AG09319 (cell line): ENCODE results near the gene BDH1.

Experiments
- DNase-seq: peaks from one replicate; pipeline ENCODE4 v3.0.0-alpha.2; 2010; ENCODE audit warnings: low read depth; ENCODE audit errors: extremely low read depth
- CTCF ChIP-seq: IDR thresholded peaks from 2 replicates; pipeline ENCODE4 v1.5.1; 2011; ENCODE audit warnings: low read depth, mild to moderate bottlenecking, inconsistent platforms, low read length, moderate library complexity

BDH1 gene

GRCh38 chr3:197549261-197549885 is 6.4 kb downstream of the BDH1 start:
- DNase-seq = no peak

GRCh38 chr3:197547306-197548011 is 8.3 kb downstream of the BDH1 start:
- no peak for DNase-seq
- TF ChIP-seq CTCF = no peak

More at GRCh38 chr3:197549261-197549885, 6.4 kb downstream of the BDH1 start:
- TF ChIP-seq CTCF = no peak

DNA sequence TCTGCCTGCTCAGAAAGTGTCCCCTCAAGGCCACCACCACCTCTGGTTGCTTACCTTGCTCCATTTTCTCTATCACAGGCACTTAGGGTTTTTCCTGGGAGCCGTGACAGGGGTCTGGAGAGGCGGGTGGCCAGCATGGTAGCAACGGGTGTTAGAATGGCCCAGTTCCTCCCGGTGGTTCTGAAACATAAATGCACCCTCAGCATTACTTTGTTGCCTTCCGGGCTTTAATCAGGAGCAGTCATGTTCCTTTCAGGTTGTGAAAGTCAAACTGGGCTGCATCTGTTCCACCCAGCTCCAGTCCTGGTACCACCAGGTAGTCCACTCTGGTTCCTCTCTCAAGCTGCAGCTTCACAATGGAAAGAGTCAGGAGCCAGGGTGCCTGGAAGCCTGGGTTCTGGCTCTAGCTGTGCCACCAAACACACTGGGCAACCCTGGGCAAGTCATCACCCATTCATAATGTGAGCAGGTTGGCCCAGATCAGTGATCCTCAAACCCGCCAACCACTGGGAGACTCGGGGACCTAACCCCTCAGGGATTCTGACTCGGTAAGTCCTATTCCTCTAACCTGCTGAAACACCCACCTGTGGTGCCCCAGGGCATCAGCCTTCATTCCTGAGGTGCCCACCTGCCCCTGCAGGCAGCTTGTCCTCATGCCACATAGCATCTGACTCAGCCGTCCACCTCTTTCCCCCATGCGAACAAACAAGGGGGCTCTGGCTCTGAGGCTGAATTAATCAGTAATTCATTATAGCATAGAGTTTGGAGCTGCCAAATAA is 9.3 kb downstream of the BDH1 start:
- no peak for TF ChIP-seq CTCF
- DNase-seq = no peak

- no peak for TF ChIP-seq CTCF
- no peak for DNase-seq
Measured at GRCh38 chr3:197545571-197545970, 10.2 kb downstream of the BDH1 start.

DNA sequence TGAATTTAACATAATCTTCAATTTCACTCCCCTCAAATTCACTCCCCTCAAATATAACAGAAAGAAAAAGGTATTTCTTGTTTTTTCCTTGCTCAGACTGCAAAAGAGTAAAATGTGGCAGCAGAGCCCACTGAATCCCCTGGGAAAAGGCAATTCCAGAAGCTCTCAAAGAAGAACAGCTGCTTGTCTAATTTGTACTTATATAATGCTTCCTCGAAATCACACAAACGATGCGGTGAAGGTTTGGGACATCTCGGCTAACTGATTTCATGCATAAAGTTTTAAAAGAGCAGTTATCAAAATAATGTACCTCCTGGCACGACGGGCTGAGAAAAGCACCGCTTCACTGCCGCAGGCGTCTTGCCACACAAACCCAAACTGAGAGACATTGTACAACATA is 10.7 kb downstream of the BDH1 start:
- no peak for TF ChIP-seq CTCF
- no peak for DNase-seq

- no peak for DNase-seq
Measured at GRCh38 chr3:197542741-197543454, 12.9 kb downstream of the BDH1 start.

More at GRCh38 chr3:197542741-197543454, 12.9 kb downstream of the BDH1 start:
- TF ChIP-seq CTCF = no peak
